K562 (cell line): ENCODE measurements around the gene C10orf71. TPM values are rescaled to one million over a fixed set of nuclear protein-coding genes. Genes with fewer than 3 reads are reported as not detected.

Experiments used
- ATAC-seq: fragments of 200-7000 bp; cut with Tn5 transposase; 3 replicates; pipeline ENCODE4 v1.9.1; 2020; ENCODE audit warnings: moderate library complexity
- BruUV-seq: library from RNA; stranded (reverse); fragments of 400-500 nt; replicated peaks from 2 replicates; lab custom pipeline; 2021; lab: Mats Ljungman, UMichigan
- CTCF ChIA-PET: fragments of 300-600 bp; formaldehyde crosslinking; extraction: SDS; loops from one replicate; lab custom pipeline; 2021; ENCODE audit warnings: low intra/inter-chr PET ratio; lab: Yijun Ruan, JAX
- POLR2A ChIA-PET: fragments of 300-600, 350-650 bp; sonication (Branson Sonifier 250); formaldehyde crosslinking; extraction: SDS; loops from one replicate; lab custom pipeline; 2021; ENCODE audit warnings: antibody characterized with exemption, inconsistent platforms; lab: Yijun Ruan, JAX
- DNase-seq, 4 experiments: peaks; one replicate each; pipeline versions ENCODE4 v3.0.0 to v3.0.0-alpha.2; 2011 to 2018; ENCODE audit warnings: low spot score in 3 of 4, mixed read lengths in 3 of 4; ENCODE audit errors: extremely low read depth in 1 of 4
- FAIRE-seq: peaks from 2 replicates; lab custom pipeline; 2011; peaks lifted over from hg19 to GRCh38; lab: Jason Lieb, UNC
- H2AFZ ChIP-seq: 2 replicates; pipeline ENCODE4 v1.6.0; 2011; ENCODE audit warnings: low read depth, low read length, control low read depth, inconsistent platforms
- H3K27ac ChIP-seq: fragments of 200-600 bp; 3 replicates; pipeline ENCODE4 v1.8.0; 2011; ENCODE audit warnings: low read depth, mild to moderate bottlenecking, control low read depth, inconsistent platforms, low read length, moderate library complexity, mixed read lengths; ENCODE audit errors: extremely low read depth
- H3K27me3 ChIP-seq, 2 experiments: fragments of 300-600 bp in 1 of 2; 2 replicates in 1 of 2; 3 replicates in 1 of 2; pipeline versions ENCODE4 v1.6.0 to v1.8.0; 2011; ENCODE audit warnings: inconsistent platforms in 2 of 2, low read length in 2 of 2, mild to moderate bottlenecking in 1 of 2, mixed read lengths in 1 of 2, moderate library complexity in 1 of 2; ENCODE audit not compliant: control insufficient read depth in 2 of 2, insufficient read depth in 2 of 2
- H3K36me3 ChIP-seq: fragments of 300-600 bp; 3 replicates; pipeline ENCODE4 v1.8.0; 2011; ENCODE audit warnings: mild to moderate bottlenecking, low read length, inconsistent platforms; ENCODE audit not compliant: control insufficient read depth, insufficient read depth
- H3K4me1 ChIP-seq, 2 experiments: fragments of 200-600 bp in 1 of 2; replicated peaks in 1 of 2; 2 replicates in 1 of 2; 3 replicates in 1 of 2; pipeline versions ENCODE4 v1.5.1 to v1.8.0; 2011; ENCODE audit warnings: inconsistent platforms in 2 of 2, low read length in 2 of 2, mild to moderate bottlenecking in 1 of 2, mixed read lengths in 1 of 2, moderate library complexity in 1 of 2; ENCODE audit not compliant: control insufficient read depth in 2 of 2, insufficient read depth in 2 of 2
- H3K4me2 ChIP-seq: 2 replicates; pipeline ENCODE4 v1.6.1; 2011; ENCODE audit warnings: low read length, control low read depth, inconsistent platforms, mixed read lengths; ENCODE audit not compliant: insufficient read depth
- H3K4me3 ChIP-seq: fragments of 200-600 bp; sonication (generic), shearing (Covaris generic); 2 replicates; pipeline ENCODE4 v1.5.1; 2016; ENCODE audit warnings: control low read depth, inconsistent platforms
- H3K79me2 ChIP-seq: fragments of 200-600 bp; 3 replicates; pipeline ENCODE4 v1.8.0; 2011; ENCODE audit warnings: low read length, inconsistent platforms; ENCODE audit not compliant: control insufficient read depth, insufficient read depth
- H3K9ac ChIP-seq, 2 experiments: 2 replicates each; pipeline versions ENCODE4 v1.6.0 to v1.6.1; 2011; ENCODE audit warnings: low read depth in 2 of 2, low read length in 2 of 2, control low read depth in 1 of 2, inconsistent platforms in 1 of 2, mild to moderate bottlenecking in 1 of 2, mixed read lengths in 1 of 2; ENCODE audit not compliant: insufficient read depth in 1 of 2
- H3K9me1 ChIP-seq: one replicate; pipeline ENCODE4 v1.6.0; 2011; ENCODE audit warnings: inconsistent platforms, mild to moderate bottlenecking, low read length, moderate library complexity; ENCODE audit not compliant: control insufficient read depth, insufficient read depth
- H3K9me3 ChIP-seq: replicated peaks from 2 replicates; pipeline ENCODE4 v1.5.1; 2011; ENCODE audit warnings: low read depth, low read length, inconsistent platforms; ENCODE audit not compliant: control insufficient read depth, insufficient read depth
- H4K20me1 ChIP-seq: replicated peaks from 2 replicates; pipeline ENCODE4 v1.6.1; 2011; ENCODE audit warnings: low read length, inconsistent platforms, mixed read lengths; ENCODE audit not compliant: control insufficient read depth, insufficient read depth
- CHD4 ChIP-seq: fragments of 200-600 bp; sonication (generic); IDR thresholded peaks from 3 replicates; pipeline ENCODE4 v1.6.1; 2012; ENCODE audit warnings: low read depth, mild to moderate bottlenecking, mixed read lengths, low read length, inconsistent platforms; ENCODE audit not compliant: insufficient read depth, insufficient replicate concordance, poor library complexity, severe bottlenecking
- MEIS2 ChIP-seq: fragments of 450-650 bp; IDR thresholded peaks from 2 replicates; pipeline ENCODE4 v1.6.1; 2014; ENCODE audit warnings: mild to moderate bottlenecking; ENCODE audit not compliant: partially characterized antibody
- POLR2AphosphoS2 ChIP-seq: IDR thresholded peaks from 2 replicates; pipeline ENCODE4 v1.6.1; 2012; ENCODE audit warnings: low read length, improper control_type of control experiment
- ZNF282 ChIP-seq: sonication (generic); formaldehyde crosslinking; IDR thresholded peaks from 2 replicates; pipeline ENCODE4 v1.8.1; 2023; ENCODE audit warnings: missing genetic modification reagents
- ZNF780A ChIP-seq: fragments of 250-450 bp; sonication (Bioruptor Pico); IDR thresholded peaks from 2 replicates; pipeline ENCODE4 v1.5.0; 2021; ENCODE audit warnings: mild to moderate bottlenecking
- WGBS: fragments of 100-300 bp; shearing (Covaris generic); methylation state at CpG from one replicate; pipeline ENCODE4 v1.1.6; 2016; ENCODE audit warnings: low coverage, mixed read lengths; ENCODE audit not compliant: insufficient coverage; ENCODE audit errors: missing lambda C conversion rate; 5-methylcytosine and 5-hydroxymethylcytosine counted together
- in situ Hi-C: fragments of 300-500 bp; cut with MboI; formaldehyde crosslinking; loops from 4 replicates; pipeline ENCODE4 v1.15.0; 2018; ENCODE audit warnings: inconsistent platforms, mixed read lengths
- intact Hi-C: fragments of 100-400 bp; cut with micrococcal nuclease; formaldehyde crosslinking; loops from 2 replicates; pipeline ENCODE4 v1.14.2; 2022
- polyA plus RNA-seq, 8 experiments: library from polyadenylated mRNA; depleted of rRNA in 4 of 8; stranded (reverse) in 5 of 8; unstranded in 3 of 8; fragments of >200 nt; fragmentation: Nextera tagmentation in 2 of 8; fragmentation: Illumina TruSeq in 1 of 8; extraction: Ambion mirVana in 2 of 8; extraction: Trizol in 1 of 8; gene quantifications; 2 replicates each; pipeline versions ENCODE4 v1.2.1 to v1.2.3, GENCODE V29; 2011 to 2014; ENCODE audit warnings: inconsistent platforms in 1 of 8, missing spikeins in 1 of 8
- total RNA-seq, 7 experiments: library from RNA; depleted of rRNA in 6 of 7; stranded (reverse); fragments of >200 nt in 6 of 7; fragmentation: Illumina TruSeq in 2 of 7; extraction: Trizol in 2 of 7; gene quantifications; 2 replicates each; pipeline versions ENCODE4 v1.2.1 to v1.2.3, GENCODE V29; 2011 to 2021; ENCODE audit warnings: low replicate concordance in 1 of 7
- TF ChIP-seq, protein P1 (sequence below): sonication (generic); formaldehyde crosslinking; IDR thresholded peaks from 2 replicates; pipeline ENCODE4 v1.8.1; 2023; ENCODE audit warnings: mild to moderate bottlenecking, missing genetic modification reagents

Gene C10orf71
- total and polyA plus RNA-seq, 9 of the 15 experiments (the other 6 are each of a cell fraction or from before 2014, with no cell fraction given): 0.06 to 4.5 (median 1.3) TPM

DNA sequence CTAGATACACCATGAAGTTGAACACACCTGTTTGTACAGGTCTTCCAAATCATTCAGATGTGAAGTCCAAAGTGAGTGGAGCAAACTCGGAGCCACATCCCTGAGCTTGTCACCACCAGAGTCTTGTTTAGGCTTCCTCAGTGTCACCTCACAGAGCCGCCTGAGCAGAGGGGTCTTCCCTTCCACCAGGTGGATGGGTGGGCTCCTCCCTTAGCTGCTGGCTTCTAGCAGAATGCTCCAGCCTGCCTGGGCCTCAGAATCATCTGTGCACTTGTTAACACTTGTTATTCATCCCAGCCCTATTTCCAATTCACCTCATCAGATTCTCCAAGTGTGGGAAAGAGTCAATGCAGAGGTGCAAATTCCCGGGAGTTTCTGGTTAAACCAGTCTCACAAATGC, 32.5 kb downstream of the C10orf71 start:
- WGBS: 1% methylated on average over 3 of the region's 3 CpGs
- Histone ChIP-seq H3K9me3 (no peaks in the 10 kb centered on the region), H3K9me1 (no peaks in the 10 kb centered on the region), H3K4me1 (no peaks in the 10 kb centered on the region), H3K79me2 (no peaks in the 10 kb centered on the region), H3K4me2 (no peak overlapping the region), H3K4me3 (no peak overlapping the region)
- ATAC-seq: no peak
- BruUV-seq: no TSS peak
- CTCF ChIA-PET: no interaction called here
- TF ChIP-seq CHD4 (no peak), ZNF282 (CRISPR knock-in tag) (no peak), POLR2AphosphoS2 (no peak), ZNF780A (CRISPR knock-in tag) (no peak), MEIS2 (no peak)
- TF ChIP-seq, protein P1, sequence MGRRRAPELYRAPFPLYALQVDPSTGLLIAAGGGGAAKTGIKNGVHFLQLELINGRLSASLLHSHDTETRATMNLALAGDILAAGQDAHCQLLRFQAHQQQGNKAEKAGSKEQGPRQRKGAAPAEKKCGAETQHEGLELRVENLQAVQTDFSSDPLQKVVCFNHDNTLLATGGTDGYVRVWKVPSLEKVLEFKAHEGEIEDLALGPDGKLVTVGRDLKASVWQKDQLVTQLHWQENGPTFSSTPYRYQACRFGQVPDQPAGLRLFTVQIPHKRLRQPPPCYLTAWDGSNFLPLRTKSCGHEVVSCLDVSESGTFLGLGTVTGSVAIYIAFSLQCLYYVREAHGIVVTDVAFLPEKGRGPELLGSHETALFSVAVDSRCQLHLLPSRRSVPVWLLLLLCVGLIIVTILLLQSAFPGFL (CRISPR knock-in tag): no peak
- TF ChIP-seq, all 486 proteins: peak for 0
- Histone ChIP-seq H4K20me1 (no peaks in the 10 kb centered on the region), H3K36me3 (no peaks in the 10 kb centered on the region), H2AFZ (no peak overlapping the region), H3K9ac (no peak overlapping the region), H3K27me3 (peaks cover 2 to 13% of the 10 kb centered on the region in 2 experiments; a peak in 1 of 5 replicates), H3K27ac (no peak overlapping the region)
- POLR2A ChIA-PET: interaction anchor here (0.6 to 1.4 kb wide), 4 partner anchors 15 to 43 kb away, joined by 3 to 4 read pairs (median 4); no protein-coding TSS in a partner anchor
- in situ Hi-C loops (no loop called here), intact Hi-C loops (no loop called here)
- no peak for DNase-seq
- no peak for FAIRE-seq
